Vagina (tissue), 2 donors: Measurements from ENCODE around the gene VTI1A.

ENCODE experiments used
- CTCF ChIP-seq, 3 experiments: fragments of 450-650 bp in 2 of 3; fragments of 200-600 bp in 1 of 3; sonication (generic) in 1 of 3; IDR thresholded peaks; one replicate each; pipeline ENCODE4 v1.5.1; 2017 to 2019; ENCODE audit warnings: antibody characterized with exemption in 3 of 3, mild to moderate bottlenecking in 2 of 3, moderate library complexity in 2 of 3
- POLR2A ChIP-seq, 2 donors: fragments of 450-650 bp; IDR thresholded peaks; one replicate each; pipeline ENCODE4 v1.6.1; 2017; ENCODE audit warnings: antibody characterized with exemption in 2 of 2, mild to moderate bottlenecking in 2 of 2, moderate library complexity in 2 of 2

DNA sequence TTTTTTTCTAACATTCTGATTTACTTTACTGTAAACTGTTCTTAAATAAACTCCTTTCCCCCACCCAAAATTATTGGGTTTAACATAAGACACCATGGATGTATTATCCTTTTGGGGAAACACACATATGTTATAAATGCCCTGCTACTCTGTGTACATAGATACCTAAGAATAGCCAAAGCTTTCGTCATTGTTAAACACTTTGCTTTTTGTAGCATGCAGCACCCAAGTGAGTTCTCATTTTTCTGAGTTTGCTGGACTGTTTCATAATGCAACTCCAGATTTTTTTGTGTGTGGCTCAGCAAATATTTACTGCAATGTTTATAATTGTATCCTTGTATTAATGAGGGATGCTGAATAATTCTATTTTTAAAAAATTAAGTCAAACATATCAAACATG lies 86.9 kb downstream of the VTI1A start:
- no peak for TF ChIP-seq POLR2A (IDR thresholded peaks at IDR 0.05)
- no peak for TF ChIP-seq CTCF (IDR thresholded peaks at IDR 0.05)
